Mesendoderm (in vitro differentiated cells): ENCODE results near the gene RSPO3.
A peak's percentile ranks its signal among the peaks of the same experiment; 100 is the strongest.

ENCODE experiments used
- DNase-seq: peaks from one replicate; pipeline ENCODE4 v3.0.0; 2013
- H2AK5ac ChIP-seq: 2 replicates; pipeline ENCODE4 v1.6.1; 2013; ENCODE audit warnings: low read length, inconsistent platforms
- H2BK120ac ChIP-seq: 2 replicates; pipeline ENCODE4 v1.6.1; 2013; ENCODE audit warnings: low read depth, mild to moderate bottlenecking, low read length, moderate library complexity, mixed read lengths
- H2BK15ac ChIP-seq: replicated peaks from 2 replicates; pipeline ENCODE4 v1.6.1; 2013; ENCODE audit warnings: low read depth, mild to moderate bottlenecking, moderate library complexity
- H2BK5ac ChIP-seq: 2 replicates; pipeline ENCODE4 v1.6.1; 2013; ENCODE audit warnings: low read length, inconsistent platforms
- H3K18ac ChIP-seq: 2 replicates; pipeline ENCODE4 v1.6.1; 2013; ENCODE audit warnings: mild to moderate bottlenecking, low read length, mixed read lengths
- H3K23ac ChIP-seq: one replicate; pipeline ENCODE4 v1.6.1; 2013; ENCODE audit warnings: low read length
- H3K27ac ChIP-seq: 2 replicates; pipeline ENCODE4 v1.5.1; 2013; ENCODE audit warnings: low read depth, mild to moderate bottlenecking, inconsistent platforms, low read length, moderate library complexity
- H3K27me3 ChIP-seq: 2 replicates; pipeline ENCODE4 v1.6.1; 2013; ENCODE audit warnings: low read length, control low read depth, mild to moderate bottlenecking, inconsistent platforms; ENCODE audit not compliant: insufficient read depth, poor library complexity
- H3K36me3 ChIP-seq: 2 replicates; pipeline ENCODE4 v1.6.1; 2013; ENCODE audit warnings: low read length, inconsistent platforms; ENCODE audit not compliant: control insufficient read depth, insufficient read depth
- H3K4ac ChIP-seq: one replicate; pipeline ENCODE4 v1.6.1; 2013; ENCODE audit warnings: low read depth, mild to moderate bottlenecking, low read length, moderate library complexity
- H3K4me1 ChIP-seq: 2 replicates; pipeline ENCODE4 v1.6.1; 2013; ENCODE audit warnings: low read depth, low read length, inconsistent platforms; ENCODE audit not compliant: control insufficient read depth
- H3K4me2 ChIP-seq: 2 replicates; pipeline ENCODE4 v1.6.1; 2013; ENCODE audit warnings: low read length
- H3K4me3 ChIP-seq: 2 replicates; pipeline ENCODE4 v1.5.1; 2013; ENCODE audit warnings: mild to moderate bottlenecking, low read length
- H3K56ac ChIP-seq: one replicate; pipeline ENCODE4 v1.6.1; 2013; ENCODE audit warnings: low read length
- H3K79me1 ChIP-seq: 2 replicates; pipeline ENCODE4 v1.6.1; 2013; ENCODE audit warnings: low read length, inconsistent platforms
- H3K79me2 ChIP-seq: 2 replicates; pipeline ENCODE4 v1.6.1; 2013; ENCODE audit warnings: mild to moderate bottlenecking, low read length; ENCODE audit not compliant: control insufficient read depth, insufficient read depth
- H3K9ac ChIP-seq: 2 replicates; pipeline ENCODE4 v1.6.1; 2013; ENCODE audit warnings: low read length, inconsistent platforms
- H4K5ac ChIP-seq: one replicate; pipeline ENCODE4 v1.6.1; 2013; ENCODE audit warnings: low read length
- H4K8ac ChIP-seq: one replicate; pipeline ENCODE4 v1.6.1; 2013; ENCODE audit warnings: low read depth, mild to moderate bottlenecking, control low read depth, low read length, moderate library complexity
- WGBS: extraction: QIAGEN DNeasy Blood & Tissue Kit; methylation state at CpG from one replicate; pipeline ENCODE4 v1.1.7; 2013; ENCODE audit warnings: low lambda C conversion rate, missing lambda C conversion rate; ENCODE audit not compliant: insufficient coverage; ENCODE audit errors: extremely low coverage; 5-methylcytosine and 5-hydroxymethylcytosine counted together

RSPO3 gene

GRCh38 chr6:127164036-127164435 is 45.6 kb downstream of the RSPO3 start:
- no peak overlapping the region for H3K23ac ChIP-seq
- no peak for DNase-seq
- H2BK120ac ChIP-seq, result no peak overlapping the region
- H3K79me1 ChIP-seq, result no peaks in the 10 kb centered on the region
- H3K27ac ChIP-seq, result no peak overlapping the region
- H2BK15ac ChIP-seq, result no peak overlapping the region
- no peak overlapping the region for H3K18ac ChIP-seq
- H4K8ac ChIP-seq, result no peak overlapping the region
- no peaks in the 10 kb centered on the region for H3K27me3 ChIP-seq
- H2AK5ac ChIP-seq, result no peak overlapping the region
- no peak overlapping the region for H4K5ac ChIP-seq
- H3K4me1 ChIP-seq, result no peaks in the 10 kb centered on the region
- no peak overlapping the region for H3K9ac ChIP-seq
- no peak overlapping the region for H3K56ac ChIP-seq
- no peak overlapping the region for H3K4ac ChIP-seq
- WGBS, result no CpG with 5 or more reads among the region's 3 CpGs
- no peak overlapping the region for H3K4me2 ChIP-seq
- no peaks in the 10 kb centered on the region for H3K36me3 ChIP-seq
- no peak overlapping the region for H3K4me3 ChIP-seq
- H3K79me2 ChIP-seq, result no peaks in the 10 kb centered on the region
- H2BK5ac ChIP-seq, result no peak overlapping the region

DNA sequence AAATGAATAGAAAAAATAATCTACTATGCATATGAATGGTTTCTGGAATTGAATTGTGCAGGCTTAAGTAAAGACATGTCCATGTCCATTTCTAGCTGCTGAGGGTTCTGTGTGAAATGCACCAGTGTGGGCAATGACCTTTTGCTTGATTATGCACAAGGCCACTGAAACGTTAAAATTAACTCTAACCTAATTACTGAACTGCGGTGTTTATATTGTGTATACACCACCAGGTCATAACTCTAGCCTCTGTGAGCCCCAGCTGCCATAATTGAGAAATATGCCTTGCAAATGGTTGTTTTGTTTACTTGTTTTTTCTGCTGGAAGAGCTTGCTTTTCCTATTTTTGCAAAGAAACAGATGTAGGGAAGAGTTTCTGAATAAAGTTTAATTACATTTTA is 46.1 kb downstream of the RSPO3 start:
- H3K36me3 ChIP-seq, result no peaks in the 10 kb centered on the region

DNA sequence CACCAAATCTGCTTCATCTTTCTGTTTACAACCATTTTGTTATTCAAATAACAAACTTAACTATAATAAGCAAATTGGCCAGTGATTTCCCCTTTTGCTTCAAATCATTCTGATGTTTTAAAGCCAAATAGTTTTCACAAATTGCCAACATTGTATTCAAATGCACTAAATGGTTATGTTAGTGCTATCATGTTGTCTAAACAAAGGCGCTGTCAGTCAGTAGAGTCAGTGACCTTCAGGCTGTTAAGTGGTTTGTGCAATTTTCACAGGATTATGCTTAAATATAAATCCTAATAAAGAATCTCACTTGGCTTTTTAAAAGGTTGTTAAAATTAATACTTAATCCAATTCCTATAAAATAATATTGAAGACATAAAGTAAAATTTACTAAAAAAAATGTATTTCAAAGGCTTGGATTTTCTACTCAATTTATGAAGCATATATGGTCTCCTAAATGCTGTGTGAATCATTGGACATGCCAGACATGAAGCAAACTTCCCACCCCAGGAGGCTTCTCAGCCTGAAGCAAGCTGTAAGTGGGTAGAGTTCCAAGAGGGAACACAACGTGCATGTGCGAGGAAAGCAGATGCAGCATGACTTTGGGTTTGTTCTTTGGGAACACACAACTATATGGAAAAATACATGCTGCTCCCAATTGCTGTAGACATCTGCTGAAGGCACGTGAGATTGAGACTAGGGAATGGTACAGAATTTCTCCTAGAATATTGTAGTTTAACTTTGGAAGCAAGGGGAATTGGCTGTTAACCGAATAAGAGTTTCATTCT is 54.9 kb downstream of the RSPO3 start:
- Histone ChIP-seq H2AK5ac (no peak overlapping the region), H3K79me1 (no peaks in the 10 kb centered on the region), H2BK5ac (no peak overlapping the region), H3K4me2 (no peak overlapping the region), H3K23ac (no peak overlapping the region), H3K4me3 (no peak overlapping the region), H3K4me1 (no peaks in the 10 kb centered on the region), H4K8ac (no peak overlapping the region), H3K9ac (no peak overlapping the region), H3K27me3 (no peaks in the 10 kb centered on the region), H3K4ac (no peak overlapping the region), H3K36me3 (no peaks in the 10 kb centered on the region), H2BK15ac (no peak overlapping the region), H2BK120ac (no peak overlapping the region), H3K56ac (no peak overlapping the region), H3K18ac (no peak overlapping the region), H3K27ac (no peak overlapping the region), H4K5ac (no peak overlapping the region), H3K79me2 (no peaks in the 10 kb centered on the region)
- no CpG with 5 or more reads among the region's 5 CpGs for WGBS
- peak; percentile 16 for DNase-seq

More for the DNA sequence above, 46.1 kb downstream of the RSPO3 start:
- no peak for DNase-seq
- no CpG with 5 or more reads among the region's 2 CpGs for WGBS
- Histone ChIP-seq H3K79me1 (no peaks in the 10 kb centered on the region), H4K8ac (no peak overlapping the region), H3K56ac (no peak overlapping the region), H3K23ac (no peak overlapping the region), H3K27me3 (no peaks in the 10 kb centered on the region), H2AK5ac (no peak overlapping the region), H3K27ac (no peak overlapping the region), H4K5ac (no peak overlapping the region), H3K4me2 (no peak overlapping the region), H3K79me2 (no peaks in the 10 kb centered on the region), H3K18ac (no peak overlapping the region), H3K9ac (no peak overlapping the region), H3K4me3 (no peak overlapping the region), H3K4me1 (no peaks in the 10 kb centered on the region), H2BK120ac (no peak overlapping the region), H2BK5ac (no peak overlapping the region), H2BK15ac (no peak overlapping the region), H3K4ac (no peak overlapping the region)

- no peak overlapping the region for H3K56ac ChIP-seq
- no peak overlapping the region for H2BK15ac ChIP-seq
- no peak overlapping the region for H2AK5ac ChIP-seq
- H3K4me1 ChIP-seq, result no peaks in the 10 kb centered on the region
- H3K23ac ChIP-seq, result no peak overlapping the region
- no peak overlapping the region for H3K4ac ChIP-seq
- WGBS, result no CpG with 5 or more reads among the region's 1 CpG
- no peaks in the 10 kb centered on the region for H3K27me3 ChIP-seq
- H3K4me2 ChIP-seq, result no peak overlapping the region
- H3K79me1 ChIP-seq, result no peaks in the 10 kb centered on the region
- DNase-seq, result peak; percentile 22
- H3K4me3 ChIP-seq, result no peak overlapping the region
- no peak overlapping the region for H3K18ac ChIP-seq
- H2BK120ac ChIP-seq, result no peak overlapping the region
- no peak overlapping the region for H2BK5ac ChIP-seq
- H4K5ac ChIP-seq, result no peak overlapping the region
- no peak overlapping the region for H3K27ac ChIP-seq
- no peaks in the 10 kb centered on the region for H3K79me2 ChIP-seq
- no peak overlapping the region for H3K9ac ChIP-seq
- H4K8ac ChIP-seq, result no peak overlapping the region
- H3K36me3 ChIP-seq, result no peaks in the 10 kb centered on the region
These were observed 57.7 kb downstream of the RSPO3 start for GRCh38 chr6:127176146-127176545.

DNA sequence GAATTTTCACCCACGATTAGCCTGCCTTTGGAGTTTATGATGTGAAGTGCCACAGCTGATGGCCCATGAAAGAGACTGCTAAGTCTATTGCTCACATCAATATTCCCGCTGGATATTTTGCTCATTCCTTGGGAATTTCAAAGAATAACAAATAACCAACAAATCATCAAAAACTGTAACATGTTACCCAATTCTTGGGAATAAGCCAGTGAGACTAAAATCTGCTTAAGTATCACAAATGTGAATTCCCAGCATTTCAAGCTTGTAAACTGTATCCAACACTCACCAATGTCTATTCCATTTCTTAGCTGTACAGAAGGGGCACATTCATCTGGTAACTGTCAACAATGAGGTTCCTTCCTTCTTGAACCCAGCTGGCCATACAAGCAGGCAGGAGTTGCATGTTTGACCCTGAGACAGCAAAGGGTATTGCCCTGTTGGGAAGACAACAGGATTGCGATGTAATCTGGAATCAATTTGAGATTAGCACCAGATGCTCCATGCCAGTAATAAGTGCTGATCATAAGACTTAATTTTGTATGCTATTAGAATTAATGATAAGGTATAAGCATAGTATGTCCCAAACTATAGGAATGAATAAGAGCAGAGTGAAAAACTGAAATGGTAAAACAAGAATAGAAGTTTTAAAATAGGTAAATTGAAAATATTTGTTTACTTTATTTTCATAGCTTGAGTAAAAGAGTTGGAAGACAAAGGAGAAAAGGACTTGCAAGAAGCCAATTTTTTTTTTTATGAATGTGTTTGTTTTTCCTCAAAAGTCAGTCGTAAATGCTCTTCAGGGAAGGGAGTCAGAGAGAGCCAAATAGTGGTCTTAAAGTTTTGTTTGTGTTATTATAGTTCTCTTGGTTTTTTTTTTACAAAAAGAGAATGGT is 58.8 kb downstream of the RSPO3 start:
- Histone ChIP-seq H3K79me1 (no peaks in the 10 kb centered on the region), H3K23ac (no peak overlapping the region), H3K27me3 (no peaks in the 10 kb centered on the region), H2BK5ac (no peak overlapping the region), H2AK5ac (no peak overlapping the region), H3K4me1 (no peaks in the 10 kb centered on the region), H3K79me2 (no peaks in the 10 kb centered on the region), H2BK120ac (no peak overlapping the region), H4K8ac (no peak overlapping the region), H3K4me2 (no peak overlapping the region), H3K27ac (no peak overlapping the region), H3K4me3 (no peak overlapping the region), H3K9ac (no peak overlapping the region), H3K56ac (no peak overlapping the region), H4K5ac (no peak overlapping the region), H3K4ac (no peak overlapping the region), H3K18ac (no peak overlapping the region), H2BK15ac (no peak overlapping the region), H3K36me3 (no peaks in the 10 kb centered on the region)
- no peak for DNase-seq
- WGBS, result no CpG with 5 or more reads among the region's 4 CpGs
